Ascending aorta (tissue), 2 donors: ENCODE data around the gene TMEM35A. TPM values are rescaled to one million over a fixed set of nuclear protein-coding genes. Genes with fewer than 3 reads are reported as not detected.
A peak's percentile ranks its signal among the peaks of the same experiment; 100 is the strongest.

Experiments
- DNase-seq, 2 donors: peaks; one replicate each; pipeline ENCODE4 v3.0.0-alpha.2; 2019; ENCODE audit warnings: low spot score in 2 of 2
- H3K27ac ChIP-seq, 2 donors: fragments of 200-600 bp; sonication (generic); one replicate each; pipeline ENCODE4 v1.5.1; 2016 to 2017; ENCODE audit warnings: mild to moderate bottlenecking in 1 of 2
- H3K27me3 ChIP-seq: fragments of 200-600 bp; sonication (generic); one replicate; pipeline ENCODE4 v1.5.1; 2017
- H3K36me3 ChIP-seq, 2 donors: fragments of 200-600 bp; sonication (generic); one replicate each; pipeline ENCODE4 v1.5.1; 2016
- H3K4me1 ChIP-seq, 2 donors: fragments of 200-600 bp; sonication (generic); one replicate each; pipeline ENCODE4 v1.5.1; 2016 to 2017; ENCODE audit warnings: mild to moderate bottlenecking in 1 of 2
- H3K4me3 ChIP-seq, 2 donors: fragments of 200-600 bp; sonication (generic); one replicate each; pipeline ENCODE4 v1.5.1; 2016 to 2017; ENCODE audit warnings: mild to moderate bottlenecking in 1 of 2
- H3K9me3 ChIP-seq, 2 donors: fragments of 200-600 bp; sonication (generic); one replicate each; pipeline ENCODE4 v1.5.1; 2016
- intact Hi-C: fragments of 100-400 bp; cut with DNase I; formaldehyde crosslinking; loops from one replicate; pipeline ENCODE4 v1.15.1; 2023
- total RNA-seq: library from RNA; depleted of rRNA; stranded (reverse); fragments of >200 nt; gene quantifications from one replicate; pipeline ENCODE4 v1.1.0, GENCODE V29; 2016
- TF ChIP-seq, protein P1 (sequence below), 3 experiments: fragments of 200-600 bp in 2 of 3; fragments of 450-650 bp in 1 of 3; sonication (generic) in 2 of 3; IDR thresholded peaks; one replicate each; pipeline ENCODE4 v1.5.1; 2016 to 2019; ENCODE audit warnings: antibody characterized with exemption in 3 of 3, mild to moderate bottlenecking in 1 of 3, moderate library complexity in 1 of 3

Gene TMEM35A
- total RNA-seq, 1 donor from 2014 or later, result not detected

DNA sequence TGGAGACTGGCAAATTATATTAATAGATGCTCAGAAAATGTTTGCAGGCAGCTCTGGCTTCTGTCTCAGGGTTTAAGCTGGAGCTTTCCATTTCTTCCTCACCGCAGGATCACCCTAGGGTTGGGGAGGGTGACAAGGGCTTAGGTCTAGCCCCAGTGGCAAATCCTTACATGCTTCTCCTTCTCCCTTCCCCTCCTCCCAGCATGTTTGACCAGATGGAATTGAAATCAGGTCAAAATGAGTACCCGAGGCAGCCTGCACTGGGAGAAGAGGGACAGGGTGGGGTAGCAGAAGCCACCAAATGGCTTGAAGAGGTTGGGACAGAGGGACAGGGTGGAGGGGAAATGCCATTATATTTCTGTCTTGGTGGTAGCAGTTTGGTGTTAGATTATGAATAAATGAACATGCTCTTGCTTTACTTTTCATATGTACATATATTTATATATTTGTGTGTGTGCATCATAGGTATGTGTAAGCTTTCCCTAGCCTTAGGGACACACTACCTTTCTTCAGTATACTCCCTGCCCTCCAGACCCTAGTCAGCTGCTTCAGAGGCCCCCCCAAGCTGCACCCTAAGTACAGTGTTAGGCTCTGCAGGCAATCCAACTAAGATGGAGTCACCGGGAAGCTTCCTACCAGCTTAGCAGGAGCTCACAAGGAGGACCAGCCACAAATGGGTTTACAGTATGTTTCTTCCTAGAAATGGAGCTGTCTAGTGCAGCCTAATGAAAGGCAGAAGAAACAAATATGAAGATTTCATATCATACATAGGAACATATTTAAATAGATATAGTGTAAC, 1.8 kb downstream of the TMEM35A start:
- Histone ChIP-seq H3K36me3 (no peaks in the 10 kb centered on the region), H3K4me3 (peak overlapping the region in 1 of 2 donors; percentile 61), H3K27me3 (no peaks in the 10 kb centered on the region), H3K9me3 (no peaks in the 10 kb centered on the region), H3K4me1 (no peaks in the 10 kb centered on the region), H3K27ac (no peak overlapping the region)
- intact Hi-C loops, result no loop called here
- TF ChIP-seq, protein P1, sequence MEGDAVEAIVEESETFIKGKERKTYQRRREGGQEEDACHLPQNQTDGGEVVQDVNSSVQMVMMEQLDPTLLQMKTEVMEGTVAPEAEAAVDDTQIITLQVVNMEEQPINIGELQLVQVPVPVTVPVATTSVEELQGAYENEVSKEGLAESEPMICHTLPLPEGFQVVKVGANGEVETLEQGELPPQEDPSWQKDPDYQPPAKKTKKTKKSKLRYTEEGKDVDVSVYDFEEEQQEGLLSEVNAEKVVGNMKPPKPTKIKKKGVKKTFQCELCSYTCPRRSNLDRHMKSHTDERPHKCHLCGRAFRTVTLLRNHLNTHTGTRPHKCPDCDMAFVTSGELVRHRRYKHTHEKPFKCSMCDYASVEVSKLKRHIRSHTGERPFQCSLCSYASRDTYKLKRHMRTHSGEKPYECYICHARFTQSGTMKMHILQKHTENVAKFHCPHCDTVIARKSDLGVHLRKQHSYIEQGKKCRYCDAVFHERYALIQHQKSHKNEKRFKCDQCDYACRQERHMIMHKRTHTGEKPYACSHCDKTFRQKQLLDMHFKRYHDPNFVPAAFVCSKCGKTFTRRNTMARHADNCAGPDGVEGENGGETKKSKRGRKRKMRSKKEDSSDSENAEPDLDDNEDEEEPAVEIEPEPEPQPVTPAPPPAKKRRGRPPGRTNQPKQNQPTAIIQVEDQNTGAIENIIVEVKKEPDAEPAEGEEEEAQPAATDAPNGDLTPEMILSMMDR (IDR thresholded peaks at IDR 0.05), result no peak
- no peak for DNase-seq

DNA sequence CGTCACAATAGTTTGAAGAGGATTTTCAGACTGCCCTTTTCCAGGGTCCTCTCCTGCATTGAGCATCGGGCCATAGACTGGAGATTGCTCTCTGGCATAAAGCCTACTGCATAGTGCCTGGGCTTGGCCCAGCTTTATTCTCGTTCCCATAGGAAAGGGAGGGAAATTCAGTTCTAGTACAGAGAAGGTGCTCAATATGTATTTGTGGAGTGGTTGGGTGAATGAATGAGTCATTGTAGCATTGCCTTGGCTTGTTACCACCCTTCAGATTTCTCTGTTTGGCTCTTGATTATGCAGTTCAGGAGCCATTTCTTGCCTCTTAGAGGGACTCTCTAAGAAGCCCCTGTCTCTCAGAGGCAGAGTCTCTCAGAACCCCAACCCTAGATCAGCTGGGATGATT, 2.6 kb downstream of the TMEM35A start:
- H3K27ac ChIP-seq, result no peak overlapping the region
- DNase-seq, result no peak
- no peaks in the 10 kb centered on the region for H3K4me1 ChIP-seq
- no peaks in the 10 kb centered on the region for H3K36me3 ChIP-seq
- TF ChIP-seq, protein P1 (IDR thresholded peaks at IDR 0.05), result no peak
- no peak overlapping the region for H3K4me3 ChIP-seq
- intact Hi-C loops, result no loop called here
- no peaks in the 10 kb centered on the region for H3K27me3 ChIP-seq
- no peaks in the 10 kb centered on the region for H3K9me3 ChIP-seq

DNA sequence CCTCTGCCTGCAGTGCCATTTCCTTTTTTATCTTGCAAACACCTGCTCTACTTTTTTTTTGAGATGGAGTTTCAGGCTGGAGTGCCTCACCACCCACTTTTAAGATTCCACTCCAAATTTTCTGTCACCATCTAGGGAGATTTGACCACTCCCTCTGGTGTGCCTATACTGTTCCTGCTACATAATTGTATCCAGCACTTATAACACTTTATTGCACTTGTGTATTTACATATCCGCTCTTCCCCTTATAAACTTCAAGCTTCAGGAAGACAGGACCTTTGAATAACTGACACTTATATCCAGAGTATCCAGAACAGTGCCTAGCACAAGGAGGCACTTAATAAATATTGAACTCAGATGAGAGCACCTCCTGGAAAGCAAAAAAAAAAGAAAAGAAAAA, 13.1 kb downstream of the TMEM35A start:
- no peaks in the 10 kb centered on the region for H3K36me3 ChIP-seq
- intact Hi-C loops, result no loop called here
- H3K4me1 ChIP-seq, result no peaks in the 10 kb centered on the region
- H3K27ac ChIP-seq, result no peak overlapping the region
- TF ChIP-seq, protein P1 (IDR thresholded peaks at IDR 0.05), result no peak
- H3K27me3 ChIP-seq, result no peaks in the 10 kb centered on the region
- no peaks in the 10 kb centered on the region for H3K9me3 ChIP-seq
- DNase-seq, result no peak
- H3K4me3 ChIP-seq, result no peak overlapping the region

- H3K27ac ChIP-seq, result peak within 1 kb of the TSS; percentile 68 to 77
- no peaks in the 10 kb centered on the region for H3K36me3 ChIP-seq
- no peaks in the 10 kb centered on the region for H3K4me1 ChIP-seq
- no peaks in the 10 kb centered on the region for H3K27me3 ChIP-seq
- H3K4me3 ChIP-seq, result peak within 1 kb of the TSS; percentile 46 to 55
- TF ChIP-seq, protein P1 (IDR thresholded peaks at IDR 0.05), result no peak
- DNase-seq, result peak; percentile 83 to 95
- no peaks in the 10 kb centered on the region for H3K9me3 ChIP-seq
- intact Hi-C loops, result loop anchor here (1.0 to 5.0 kb wide), 3 partner anchors 46 to 250 kb away; partner anchors contain the start of gene TIMM8A
Observed at GRCh38 chrX:101097546-101098453, 19.1 kb downstream of the TMEM35A start, which contains the start of gene CENPI. Gene CENPI (plus strand): TSS chrX:101098204. CDS start chrX:101101071, 2,867 bp downstream.

GRCh38 chrX:101108284-101108683, 29.6 kb downstream of the TMEM35A start:
- no peak for DNase-seq
- no peak overlapping the region for H3K4me3 ChIP-seq
- H3K27me3 ChIP-seq, result no peaks in the 10 kb centered on the region
- H3K27ac ChIP-seq, result no peak overlapping the region
- H3K4me1 ChIP-seq, result no peaks in the 10 kb centered on the region
- no peaks in the 10 kb centered on the region for H3K36me3 ChIP-seq
- H3K9me3 ChIP-seq, result no peaks in the 10 kb centered on the region
- intact Hi-C loops, result no loop called here
- TF ChIP-seq, protein P1 (IDR thresholded peaks at IDR 0.05), result no peak
